Kidney capillary endothelial cell (primary cell): Measurements from ENCODE around the gene CROCC.
"Not testable (repeated sequence)": the region's sequence is repeated elsewhere in the genome, so short reads cannot be mapped to it uniquely, and the experiment has no call there.

Experiments used
- DNase-seq: peaks from one replicate; pipeline ENCODE4 v3.0.0-alpha.2; 2018; ENCODE audit warnings: low spot score

Gene CROCC

GRCh38 chr1:16938351-16939321, 16.9 kb downstream of the CROCC start:
- DNase-seq: no peak

GRCh38 chr1:16939386-16940180, 17.9 kb downstream of the CROCC start:
- DNase-seq: not testable (repeated sequence)

- DNase-seq: no peak
Observed at GRCh38 chr1:16944038-16944437, 22.3 kb downstream of the CROCC start.

- DNase-seq: not testable (repeated sequence)
Observed at GRCh38 chr1:16945512-16945911, 23.8 kb downstream of the CROCC start.

GRCh38 chr1:16946185-16946584, 24.5 kb downstream of the CROCC start:
- not testable (repeated sequence) for DNase-seq

- DNase-seq: no peak
Observed at GRCh38 chr1:16946646-16947045, 24.9 kb downstream of the CROCC start.

GRCh38 chr1:16948282-16948891, 26.7 kb downstream of the CROCC start:
- DNase-seq: not testable (repeated sequence)

GRCh38 chr1:16949026-16949425, 27.3 kb downstream of the CROCC start:
- DNase-seq: not testable (repeated sequence)

GRCh38 chr1:16952376-16952775, 30.6 kb downstream of the CROCC start:
- DNase-seq: not testable (repeated sequence)

- no peak for DNase-seq
Observed at GRCh38 chr1:16954579-16954978, 32.8 kb downstream of the CROCC start.

GRCh38 chr1:16955186-16955585, 33.5 kb downstream of the CROCC start:
- DNase-seq: no peak

GRCh38 chr1:16956775-16957174, 35.0 kb downstream of the CROCC start:
- no peak for DNase-seq

- no peak for DNase-seq
Observed at GRCh38 chr1:16957731-16958130, 36.0 kb downstream of the CROCC start.

GRCh38 chr1:16958475-16958874, 36.7 kb downstream of the CROCC start:
- DNase-seq: no peak

GRCh38 chr1:16960560-16961296, 39.0 kb downstream of the CROCC start:
- peak; percentile 72 for DNase-seq

GRCh38 chr1:16961297-16962133, 39.8 kb downstream of the CROCC start:
- no peak for DNase-seq

GRCh38 chr1:16964169-16964568, 42.4 kb downstream of the CROCC start:
- not testable (repeated sequence) for DNase-seq

- DNase-seq: no peak
Observed at GRCh38 chr1:16965486-16966067, 43.8 kb downstream of the CROCC start.

GRCh38 chr1:16966282-16966681, 44.6 kb downstream of the CROCC start:
- no peak for DNase-seq

GRCh38 chr1:16967095-16967575, 45.4 kb downstream of the CROCC start:
- DNase-seq: no peak
